ENCODE data around the gene PRXL2C.

The PRXL2C gene

GRCh38 chr9:96612105-96612965 lies 42.8 kb downstream of the PRXL2C start:
- DNase-seq (ENCODE audit: low spot score), result peak; percentile 25

DNA sequence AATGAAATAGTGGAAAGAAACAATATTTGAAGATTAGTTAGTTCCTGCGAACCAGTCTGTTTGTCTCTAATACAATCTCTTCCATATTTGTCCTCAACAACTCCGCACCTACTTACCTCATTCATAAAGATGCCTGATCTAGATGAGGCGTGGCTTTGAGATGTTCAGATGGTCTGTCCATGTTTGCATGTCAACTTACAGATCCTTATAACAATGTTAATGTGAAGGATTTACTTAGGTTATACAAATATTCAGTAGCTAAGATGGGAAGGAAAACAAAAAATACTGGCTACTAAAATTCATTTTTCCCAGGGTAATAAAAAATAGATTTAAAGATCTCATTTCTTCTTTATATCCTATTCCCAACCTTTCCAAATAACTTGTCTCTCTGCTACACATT lies 43.8 kb downstream of the PRXL2C start:
- DNase-seq (ENCODE audit: low spot score), result no peak

GRCh38 chr9:96609732-96610131 lies 45.4 kb downstream of the PRXL2C start:
- no peak for DNase-seq (ENCODE audit: low spot score)

DNA sequence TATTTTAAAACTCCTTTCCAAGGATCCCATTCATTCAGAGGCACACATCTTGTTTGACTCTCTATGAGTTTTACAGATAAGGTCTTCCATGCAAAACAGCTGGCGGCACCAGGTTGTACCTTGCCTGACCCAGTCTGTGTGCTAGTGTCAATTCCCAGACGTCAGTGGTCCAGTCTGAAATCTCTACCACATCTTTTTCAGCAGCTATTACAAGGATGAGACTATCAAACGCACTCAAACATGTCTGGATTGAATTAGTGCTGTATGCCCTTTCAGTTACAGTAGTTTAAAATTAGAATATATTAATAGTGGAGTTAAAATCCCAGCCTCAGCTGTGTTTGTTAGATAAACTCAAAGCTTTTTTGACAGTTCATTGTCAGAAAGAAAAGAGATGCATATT lies 47.1 kb downstream of the PRXL2C start:
- no peak for DNase-seq (ENCODE audit: low spot score)

DNA sequence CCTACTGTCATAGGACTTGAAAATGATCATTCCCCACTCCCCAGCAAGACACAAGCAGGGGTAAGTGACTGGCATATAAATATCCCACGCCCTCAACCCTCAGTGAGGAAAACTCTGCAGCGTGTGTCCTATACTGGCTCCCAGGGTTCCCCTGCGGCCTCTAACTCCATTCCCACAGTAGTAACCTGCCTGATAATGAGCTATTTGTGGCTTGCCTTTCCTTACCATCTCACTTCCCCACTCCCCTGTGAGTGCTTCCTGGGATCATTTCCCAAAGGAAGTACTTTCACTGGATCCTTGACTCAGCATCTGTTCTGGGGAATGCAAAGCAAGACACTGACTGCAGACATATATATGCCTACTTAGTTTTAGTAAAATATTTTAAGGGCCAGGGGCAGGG lies 49.8 kb downstream of the PRXL2C start:
- DNase-seq (ENCODE audit: low spot score), result no peak

DNA sequence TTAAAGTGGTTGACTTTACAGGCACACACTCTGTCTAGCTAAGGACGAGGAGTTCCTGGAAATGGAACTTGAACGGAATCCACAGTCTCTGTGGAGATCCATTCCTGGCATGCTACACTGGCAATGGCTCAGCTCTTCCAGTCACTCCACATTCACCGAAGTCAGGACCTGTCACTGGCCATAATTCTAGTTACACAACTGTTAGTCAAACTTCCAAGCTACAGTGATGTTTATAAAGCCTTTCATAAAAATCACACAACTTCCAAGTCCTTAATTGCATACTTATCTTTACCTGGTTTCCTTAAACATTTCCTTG lies 51.2 kb downstream of the PRXL2C start:
- DNase-seq (ENCODE audit: low spot score), result no peak

DNA sequence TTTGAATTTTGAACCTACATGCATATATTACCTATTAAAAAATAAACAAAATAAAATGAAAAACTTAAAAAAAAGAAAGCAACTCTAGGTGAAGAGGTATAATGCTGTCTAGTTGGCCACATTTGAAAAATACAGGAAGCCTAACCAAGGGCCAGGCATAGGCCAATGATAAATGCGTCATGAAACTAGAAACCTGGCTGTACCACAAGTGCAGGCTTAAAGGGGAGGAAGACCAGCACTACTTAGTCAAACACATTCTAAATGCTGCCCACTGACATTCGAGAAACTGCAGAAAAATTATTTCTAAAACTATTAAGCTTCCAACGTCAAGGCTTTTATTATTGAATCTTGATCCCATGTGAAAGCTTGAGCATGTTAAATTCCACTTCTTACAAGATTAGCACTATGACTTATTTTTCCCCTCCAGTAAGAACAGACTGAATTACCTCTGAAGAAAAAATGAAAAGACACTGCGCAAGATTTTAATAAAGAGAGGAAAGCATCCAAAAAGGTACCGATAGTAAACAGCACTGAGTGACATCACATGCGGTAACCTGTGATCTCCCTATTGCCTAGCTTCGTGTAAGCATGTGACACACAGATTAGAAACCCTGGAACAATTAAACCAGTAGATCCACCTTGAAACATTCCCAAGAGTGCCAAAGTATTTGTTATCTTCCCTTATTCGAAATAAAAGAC lies 51.7 kb downstream of the PRXL2C start:
- DNase-seq (ENCODE audit: low spot score), result no peak

GRCh38 chr9:96599298-96599697 lies 55.8 kb downstream of the PRXL2C start:
- DNase-seq (ENCODE audit: low spot score), result no peak

DNA sequence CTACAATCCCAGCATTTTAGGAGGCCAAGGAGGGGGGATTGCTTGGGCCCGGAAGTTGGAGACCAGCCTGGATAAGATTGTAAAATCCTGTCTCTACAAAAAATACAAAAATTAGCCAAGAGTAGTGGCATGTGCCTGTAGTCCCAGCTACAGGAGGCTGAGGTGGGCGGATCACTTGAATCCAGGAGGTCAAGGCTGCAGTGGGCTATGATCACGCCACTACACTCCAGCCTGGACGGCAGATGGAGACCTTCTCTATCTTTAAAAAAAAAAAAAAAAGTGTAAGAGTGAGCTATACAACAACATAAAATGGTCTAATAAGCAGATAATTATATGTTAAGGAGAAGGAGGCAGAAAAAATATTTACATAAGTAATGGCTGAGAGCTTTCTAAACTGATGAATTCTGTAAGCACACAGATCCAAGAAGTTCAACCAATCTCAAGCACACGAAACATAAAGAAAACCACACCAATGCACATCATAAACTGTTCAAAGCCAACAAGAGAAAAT lies 58.5 kb downstream of the PRXL2C start:
- DNase-seq (ENCODE audit: low spot score), result no peak

Data from HuH-7.5 (cell line).